ENCODE results near the gene C22orf15.

DNA sequence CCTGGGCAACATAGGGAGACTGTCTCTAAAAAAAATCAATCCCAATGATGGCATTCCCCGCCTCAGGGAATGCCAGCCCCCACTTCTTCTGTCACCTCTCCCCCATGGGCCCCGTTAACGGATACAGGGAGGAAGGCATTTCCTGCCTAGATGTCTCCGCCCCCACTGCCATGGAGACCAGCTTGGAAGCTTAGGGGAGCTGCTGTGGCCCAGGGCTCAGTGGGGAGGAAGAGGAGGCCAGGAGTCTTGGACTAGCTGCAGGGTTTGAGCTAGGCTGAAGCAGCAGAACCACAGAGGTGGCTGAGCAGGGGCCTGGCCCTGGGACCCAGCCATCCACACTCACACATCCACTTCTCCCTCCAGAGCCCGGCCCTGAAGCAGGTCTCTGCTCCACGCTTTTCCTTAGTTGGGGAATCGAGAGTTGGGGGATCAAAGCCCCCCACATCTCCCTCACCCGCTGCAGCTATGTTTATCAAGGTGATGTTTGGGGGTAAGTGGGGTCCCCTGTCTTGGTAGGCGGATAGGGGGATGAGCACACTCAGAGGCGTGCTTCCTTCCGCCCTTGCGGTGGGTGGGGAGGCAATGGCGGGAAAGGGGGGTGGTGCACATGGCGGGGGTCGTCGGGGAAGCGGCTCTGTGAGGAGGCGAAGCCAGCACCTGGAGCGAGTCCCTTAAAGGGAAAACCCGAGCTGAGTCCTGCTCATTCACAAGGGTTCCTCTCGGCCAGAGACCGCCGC lies at the start of gene C22orf15:
- TF ChIP-seq POLR2AphosphoS5 (IDR thresholded peaks at IDR 0.05) (peak in 1 of 3 donors; percentile 15), POLR2A (IDR thresholded peaks at IDR 0.05) (no peak)
- TF ChIP-seq, protein P1, sequence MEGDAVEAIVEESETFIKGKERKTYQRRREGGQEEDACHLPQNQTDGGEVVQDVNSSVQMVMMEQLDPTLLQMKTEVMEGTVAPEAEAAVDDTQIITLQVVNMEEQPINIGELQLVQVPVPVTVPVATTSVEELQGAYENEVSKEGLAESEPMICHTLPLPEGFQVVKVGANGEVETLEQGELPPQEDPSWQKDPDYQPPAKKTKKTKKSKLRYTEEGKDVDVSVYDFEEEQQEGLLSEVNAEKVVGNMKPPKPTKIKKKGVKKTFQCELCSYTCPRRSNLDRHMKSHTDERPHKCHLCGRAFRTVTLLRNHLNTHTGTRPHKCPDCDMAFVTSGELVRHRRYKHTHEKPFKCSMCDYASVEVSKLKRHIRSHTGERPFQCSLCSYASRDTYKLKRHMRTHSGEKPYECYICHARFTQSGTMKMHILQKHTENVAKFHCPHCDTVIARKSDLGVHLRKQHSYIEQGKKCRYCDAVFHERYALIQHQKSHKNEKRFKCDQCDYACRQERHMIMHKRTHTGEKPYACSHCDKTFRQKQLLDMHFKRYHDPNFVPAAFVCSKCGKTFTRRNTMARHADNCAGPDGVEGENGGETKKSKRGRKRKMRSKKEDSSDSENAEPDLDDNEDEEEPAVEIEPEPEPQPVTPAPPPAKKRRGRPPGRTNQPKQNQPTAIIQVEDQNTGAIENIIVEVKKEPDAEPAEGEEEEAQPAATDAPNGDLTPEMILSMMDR (IDR thresholded peaks at IDR 0.05 in 8 of 11, conservative IDR thresholded peaks at IDR 0.05 in 3 of 11) = no peak
